Endothelial cell of umbilical vein (primary cell): ENCODE measurements around the gene ADAMTS17. TPM values are rescaled to one million over a fixed set of nuclear protein-coding genes. Genes with fewer than 3 reads are reported as not detected.

Source experiments
- BruUV-seq: library from RNA; stranded (reverse); fragments of 400-500 nt; replicated peaks from 2 replicates; lab custom pipeline; 2021; lab: Mats Ljungman, UMichigan
- CTCF ChIA-PET: fragments of 300-600, 350-600 bp; sonication (Branson Sonifier 250); formaldehyde crosslinking; loops from one replicate; lab custom pipeline; 2021; ENCODE audit warnings: antibody characterized with exemption, inconsistent platforms; lab: Charles Lee
- POLR2A ChIA-PET: fragments of 300-600, 350-600 bp; sonication (Branson Sonifier 250); formaldehyde crosslinking; loops from one replicate; lab custom pipeline; 2021; ENCODE audit warnings: antibody characterized with exemption, inconsistent platforms; lab: Charles Lee
- DNase-seq: peaks from one replicate; pipeline ENCODE4 v3.0.0-alpha.2; 2011; ENCODE audit warnings: low read depth, low spot score
- FAIRE-seq: peaks from 2 replicates; lab custom pipeline; 2011; peaks lifted over from hg19 to GRCh38; lab: Jason Lieb, UNC
- H2AFZ ChIP-seq: 2 replicates; pipeline ENCODE4 v1.6.0; 2012; ENCODE audit warnings: low read depth, low read length, control low read depth, inconsistent platforms
- H3K27ac ChIP-seq: 2 replicates; pipeline ENCODE4 v1.5.1; 2011; ENCODE audit warnings: low read depth, mild to moderate bottlenecking, control low read depth, low read length, moderate library complexity; ENCODE audit not compliant: insufficient read depth
- H3K27me3 ChIP-seq, 2 experiments: 2 replicates each; pipeline versions ENCODE4 v1.6.0 to v1.6.1; 2011; ENCODE audit warnings: low read length in 2 of 2, mixed read lengths in 1 of 2; ENCODE audit not compliant: control insufficient read depth in 2 of 2, insufficient read depth in 2 of 2
- H3K36me3 ChIP-seq, 2 experiments: 2 replicates in 1 of 2; 3 replicates in 1 of 2; pipeline ENCODE4 v1.5.1; 2011; ENCODE audit warnings: low read length in 2 of 2, mild to moderate bottlenecking in 1 of 2, moderate library complexity in 1 of 2; ENCODE audit not compliant: control insufficient read depth in 2 of 2, insufficient read depth in 2 of 2; ENCODE audit errors: extremely low read depth in 1 of 2
- H3K4me1 ChIP-seq: 3 replicates; pipeline ENCODE4 v1.5.1; 2011; ENCODE audit warnings: mild to moderate bottlenecking, low read length; ENCODE audit not compliant: control insufficient read depth, insufficient read depth; ENCODE audit errors: extremely low read depth
- H3K4me2 ChIP-seq: 2 replicates; pipeline ENCODE4 v1.6.1; 2011; ENCODE audit warnings: low read length, control low read depth, mixed read lengths; ENCODE audit not compliant: insufficient read depth
- H3K4me3 ChIP-seq, 3 experiments: fragments of 200-600 bp in 1 of 3; sonication (generic), shearing (Covaris generic) in 1 of 3; replicated peaks in 1 of 3; 2 replicates each; pipeline ENCODE4 v1.5.1; 2011 to 2016; ENCODE audit warnings: control low read depth in 3 of 3, low read length in 3 of 3, mild to moderate bottlenecking in 2 of 3, inconsistent platforms in 1 of 3, low read depth in 1 of 3, moderate library complexity in 1 of 3; ENCODE audit not compliant: insufficient read depth in 1 of 3
- H3K79me2 ChIP-seq: 2 replicates; pipeline ENCODE4 v1.6.0; 2012; ENCODE audit warnings: low read length, inconsistent platforms; ENCODE audit not compliant: control insufficient read depth, insufficient read depth
- H3K9ac ChIP-seq: replicated peaks from 2 replicates; pipeline ENCODE3; 2011; ENCODE audit warnings: low read length, control low read depth; ENCODE audit not compliant: insufficient read depth; ENCODE audit errors: extremely low read depth
- H3K9me1 ChIP-seq: replicated peaks from 3 replicates; pipeline ENCODE4 v1.6.0; 2011; ENCODE audit warnings: mild to moderate bottlenecking, low read length; ENCODE audit not compliant: control insufficient read depth, insufficient read depth; ENCODE audit errors: extremely low read depth
- H3K9me3 ChIP-seq: replicated peaks from 2 replicates; pipeline ENCODE4 v1.5.1; 2012; ENCODE audit warnings: low read length, inconsistent platforms; ENCODE audit not compliant: control insufficient read depth, insufficient read depth
- H4K20me1 ChIP-seq: replicated peaks from 2 replicates; pipeline ENCODE3; 2011; ENCODE audit warnings: mild to moderate bottlenecking, low read length; ENCODE audit not compliant: control insufficient read depth, insufficient read depth; ENCODE audit errors: extremely low read depth
- EZH2 ChIP-seq: IDR thresholded peaks from 2 replicates; pipeline ENCODE4 v1.6.1; 2012; ENCODE audit warnings: borderline replicate concordance, low read depth, mild to moderate bottlenecking, moderate library complexity, low read length, inconsistent platforms; ENCODE audit not compliant: severe bottlenecking
- FOS ChIP-seq: IDR thresholded peaks from 2 replicates; pipeline ENCODE4 v1.6.1; 2011; ENCODE audit warnings: mild to moderate bottlenecking, low read length, moderate library complexity, borderline replicate concordance; ENCODE audit not compliant: insufficient read depth
- GATA2 ChIP-seq: IDR thresholded peaks from 2 replicates; pipeline ENCODE4 v1.7.0; 2011; ENCODE audit warnings: low read depth, mild to moderate bottlenecking, moderate library complexity, mixed read lengths, low read length; ENCODE audit not compliant: insufficient read length, insufficient read depth
- JUN ChIP-seq: IDR thresholded peaks from 2 replicates; pipeline ENCODE4 v1.6.1; 2011; ENCODE audit warnings: borderline replicate concordance, low read depth; ENCODE audit not compliant: insufficient read length, insufficient read depth
- MYC ChIP-seq: IDR thresholded peaks from one replicate; pipeline ENCODE4 v1.6.1; 2011; ENCODE audit warnings: mild to moderate bottlenecking, low read depth, low read length
- POLR2A ChIP-seq: IDR thresholded peaks from 2 replicates; pipeline ENCODE4 v1.6.1; 2012; ENCODE audit warnings: low read depth, mild to moderate bottlenecking, control low read depth, low read length
- POLR2AphosphoS5 ChIP-seq: IDR thresholded peaks from 2 replicates; pipeline ENCODE4 v1.6.1; 2012; ENCODE audit warnings: low read depth, mild to moderate bottlenecking, control low read depth, low read length, moderate library complexity; ENCODE audit not compliant: insufficient read depth
- dilution Hi-C: fragments of 300-500 bp; cut with MboI; formaldehyde crosslinking; loops from one replicate; pipeline ENCODE4 v1.15.0; 2019; ENCODE audit warnings: low sequenced_read_pairs; ENCODE audit not compliant: extremely low pct_ligation_motif_present
- intact Hi-C: fragments of 100-400 bp; cut with micrococcal nuclease; formaldehyde crosslinking; loops from one replicate; pipeline ENCODE4 v1.10.0; 2022
- polyA plus RNA-seq, 4 experiments: library from polyadenylated mRNA; depleted of rRNA in 3 of 4; stranded (reverse) in 3 of 4; unstranded in 1 of 4; fragments of >200 nt; gene quantifications; 2 replicates each; pipeline versions ENCODE4 v1.2.1 to v1.2.3, GENCODE V29; 2011 to 2012; ENCODE audit warnings: missing spikeins in 1 of 4
- total RNA-seq: library from RNA; stranded (reverse); gene quantifications from 2 replicates; pipeline ENCODE4 v1.2.3, GENCODE V29; 2021
- TF ChIP-seq, protein P1 (sequence below), 2 donors: IDR thresholded peaks; 1 replicate in 1 of 2; 2 replicates in 1 of 2; pipeline ENCODE4 v1.5.1; 2011; ENCODE audit warnings: low read length in 2 of 2, mild to moderate bottlenecking in 2 of 2, moderate library complexity in 2 of 2, control low read depth in 1 of 2, inconsistent platforms in 1 of 2, low read depth in 1 of 2; ENCODE audit not compliant: insufficient read depth in 1 of 2; ENCODE audit errors: extremely low read depth in 1 of 2
- TF ChIP-seq, protein P2 (sequence below): IDR thresholded peaks from 2 replicates; pipeline ENCODE4 v1.6.1; 2011; ENCODE audit not compliant: insufficient read depth, insufficient read length

The ADAMTS17 gene
- total and polyA plus RNA-seq, 2 donors (not counting 3 experiments of a cell fraction or from before 2014, with no cell fraction given): 0.12 TPM; not detected in 1

DNA sequence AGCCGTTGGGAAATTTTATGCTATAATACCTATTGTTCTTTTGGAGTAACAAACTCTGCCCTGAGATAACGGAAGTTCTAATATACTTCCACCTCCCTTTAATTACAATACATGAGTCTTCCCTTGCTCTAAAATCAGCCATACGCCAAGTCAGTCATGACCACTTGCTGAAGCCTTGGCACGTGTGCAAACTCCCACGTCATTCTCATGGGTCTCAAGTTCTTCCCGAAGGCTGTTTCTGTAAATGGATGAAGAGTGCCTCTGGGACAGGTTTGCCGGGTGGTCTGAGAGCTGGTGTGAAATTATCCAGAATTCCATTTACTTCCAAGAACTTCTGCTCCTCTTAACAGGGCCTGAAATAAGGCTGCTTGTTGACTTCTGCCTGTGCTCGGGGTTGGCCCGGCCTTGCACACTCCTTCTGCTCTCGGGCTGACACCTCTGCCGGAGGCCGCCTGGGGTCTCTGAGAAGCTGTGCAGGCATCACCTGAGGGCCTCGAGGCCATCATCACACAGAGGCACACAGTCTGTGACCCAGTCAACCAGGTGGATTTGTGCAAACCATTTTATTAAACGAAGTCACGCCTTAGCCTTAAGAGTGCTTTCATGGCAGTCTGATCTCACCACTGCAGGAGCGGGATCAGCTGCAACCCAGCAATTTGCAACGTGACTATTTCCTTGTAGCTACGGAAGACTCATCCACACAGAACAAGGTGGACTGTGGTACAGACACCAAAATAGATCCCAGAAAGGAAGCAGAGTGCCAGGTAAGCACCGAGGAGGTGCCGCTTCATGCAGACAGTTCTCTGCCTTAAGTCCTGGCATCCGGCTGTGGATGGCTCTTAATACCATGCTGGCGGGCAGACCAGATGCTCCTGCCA is 120.1 kb downstream of the ADAMTS17 start:
- POLR2A ChIA-PET: no interaction called here
- CTCF ChIA-PET: no interaction called here
- no peak overlapping the region for H3K9ac ChIP-seq
- no TSS peak for BruUV-seq
- no peaks in the 10 kb centered on the region for H3K36me3 ChIP-seq
- intact Hi-C loops: no loop called here
- no peak overlapping the region for H2AFZ ChIP-seq
- no peaks in the 10 kb centered on the region for H3K4me1 ChIP-seq
- no peak for FAIRE-seq
- no peaks in the 10 kb centered on the region for H3K79me2 ChIP-seq
- no peak overlapping the region for H3K4me2 ChIP-seq
- DNase-seq: no peak
- dilution Hi-C loops: no loop called here
- H3K27me3 ChIP-seq: no peaks in the 10 kb centered on the region
- no peaks in the 10 kb centered on the region for H4K20me1 ChIP-seq
- H3K27ac ChIP-seq: no peak overlapping the region
- TF ChIP-seq, protein P1, sequence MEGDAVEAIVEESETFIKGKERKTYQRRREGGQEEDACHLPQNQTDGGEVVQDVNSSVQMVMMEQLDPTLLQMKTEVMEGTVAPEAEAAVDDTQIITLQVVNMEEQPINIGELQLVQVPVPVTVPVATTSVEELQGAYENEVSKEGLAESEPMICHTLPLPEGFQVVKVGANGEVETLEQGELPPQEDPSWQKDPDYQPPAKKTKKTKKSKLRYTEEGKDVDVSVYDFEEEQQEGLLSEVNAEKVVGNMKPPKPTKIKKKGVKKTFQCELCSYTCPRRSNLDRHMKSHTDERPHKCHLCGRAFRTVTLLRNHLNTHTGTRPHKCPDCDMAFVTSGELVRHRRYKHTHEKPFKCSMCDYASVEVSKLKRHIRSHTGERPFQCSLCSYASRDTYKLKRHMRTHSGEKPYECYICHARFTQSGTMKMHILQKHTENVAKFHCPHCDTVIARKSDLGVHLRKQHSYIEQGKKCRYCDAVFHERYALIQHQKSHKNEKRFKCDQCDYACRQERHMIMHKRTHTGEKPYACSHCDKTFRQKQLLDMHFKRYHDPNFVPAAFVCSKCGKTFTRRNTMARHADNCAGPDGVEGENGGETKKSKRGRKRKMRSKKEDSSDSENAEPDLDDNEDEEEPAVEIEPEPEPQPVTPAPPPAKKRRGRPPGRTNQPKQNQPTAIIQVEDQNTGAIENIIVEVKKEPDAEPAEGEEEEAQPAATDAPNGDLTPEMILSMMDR (IDR thresholded peaks at IDR 0.05; ENCODE audit: extremely low read depth in 1 of 2, insufficient read depth in 1 of 2, low read depth in 1 of 2, low read length in 2 of 2): no peak
- no peak for TF ChIP-seq POLR2AphosphoS5
- no peak for TF ChIP-seq FOS
- no peak for TF ChIP-seq MYC
- TF ChIP-seq JUN: no peak
- TF ChIP-seq, protein P2, sequence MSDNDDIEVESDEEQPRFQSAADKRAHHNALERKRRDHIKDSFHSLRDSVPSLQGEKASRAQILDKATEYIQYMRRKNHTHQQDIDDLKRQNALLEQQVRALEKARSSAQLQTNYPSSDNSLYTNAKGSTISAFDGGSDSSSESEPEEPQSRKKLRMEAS: no peak
- no peak for TF ChIP-seq GATA2
- no peak for TF ChIP-seq EZH2
- no peak for TF ChIP-seq POLR2A
- no peaks in the 10 kb centered on the region for H3K9me1 ChIP-seq
- H3K9me3 ChIP-seq: peaks cover 2% of the 10 kb centered on the region
- H3K4me3 ChIP-seq: no peak overlapping the region
